Neural progenitor cell (in vitro differentiated cells): ENCODE data around the gene NXF2.
"Not testable (repeated sequence)": the region's sequence is repeated elsewhere in the genome, so short reads cannot be mapped to it uniquely, and the experiment has no call there.

ENCODE experiments used
- CTCF ChIP-seq: fragments of 200-600 bp; sonication (generic); IDR thresholded peaks from 2 replicates; pipeline ENCODE4 v1.5.1; 2017; ENCODE audit warnings: antibody characterized with exemption, mild to moderate bottlenecking
- EZH2 ChIP-seq: fragments of 200-600 bp; sonication (generic); IDR thresholded peaks from 2 replicates; pipeline ENCODE4 v1.6.1; 2017; ENCODE audit warnings: antibody characterized with exemption, mild to moderate bottlenecking, moderate library complexity
- EZH2phosphoT487 ChIP-seq: fragments of 200-600 bp; sonication (generic); IDR thresholded peaks from 2 replicates; pipeline ENCODE4 v1.6.1; 2017; ENCODE audit warnings: antibody characterized with exemption

GRCh38 chrX:102272231-102272630 lies 25.3 kb downstream of the NXF2 start:
- TF ChIP-seq CTCF, EZH2phosphoT487, EZH2: not testable (repeated sequence)
